SK-N-SH (cell line): ENCODE results near the gene CDX1. TPM values are rescaled to one million over a fixed set of nuclear protein-coding genes. Genes with fewer than 3 reads are reported as not detected.

Experiments
- CTCF ChIA-PET: fragments of 300-600, 350-600 bp; formaldehyde crosslinking; extraction: SDS; loops from one replicate; lab custom pipeline; 2021; lab: Yijun Ruan, JAX
- POLR2A ChIA-PET: fragments of 350-600 bp; sonication (Branson Sonifier 250); formaldehyde crosslinking; extraction: SDS; loops from one replicate; lab custom pipeline; 2020; ENCODE audit warnings: antibody characterized with exemption, inconsistent platforms; lab: Yijun Ruan, JAX
- DNase-seq: peaks from one replicate; pipeline ENCODE4 v3.0.0; 2012
- H2AFZ ChIP-seq: fragments of 200-600 bp; sonication (generic); 2 replicates; pipeline ENCODE4 v1.8.1; 2016; ENCODE audit warnings: antibody characterized with exemption, mild to moderate bottlenecking, low read depth
- H3F3A ChIP-seq: fragments of 200-600 bp; sonication (generic); replicated peaks from 2 replicates; pipeline ENCODE3; 2016; ENCODE audit warnings: antibody characterized with exemption, mild to moderate bottlenecking; ENCODE audit not compliant: insufficient read depth
- H3K27ac ChIP-seq, 2 experiments: fragments of 200-500 bp in 1 of 2; fragments of 200-600 bp in 1 of 2; sonication (Bioruptor generic) in 1 of 2; sonication (generic), shearing (Covaris generic) in 1 of 2; 2 replicates each; pipeline versions ENCODE4 v1.5.1 to v1.6.1; 2014 to 2016; ENCODE audit warnings: low read depth in 2 of 2, inconsistent platforms in 1 of 2, low read length in 1 of 2, mild to moderate bottlenecking in 1 of 2, mixed read lengths in 1 of 2
- H3K27me3 ChIP-seq: fragments of 200-600 bp; sonication (generic), shearing (Covaris generic); 2 replicates; pipeline ENCODE4 v1.6.1; 2016; ENCODE audit warnings: mixed run types; ENCODE audit not compliant: insufficient read depth
- H3K36me3 ChIP-seq, 2 experiments: fragments of 200-500 bp in 1 of 2; fragments of 200-600 bp in 1 of 2; sonication (Bioruptor generic) in 1 of 2; sonication (generic) in 1 of 2; replicated peaks in 1 of 2; 2 replicates each; pipeline versions ENCODE3 to v1.5.1; 2014 to 2016; ENCODE audit warnings: low read length in 1 of 2, mild to moderate bottlenecking in 1 of 2; ENCODE audit not compliant: insufficient read depth in 2 of 2, control insufficient read depth in 1 of 2
- H3K4me1 ChIP-seq, 2 experiments: fragments of 200-500 bp in 1 of 2; fragments of 200-600 bp in 1 of 2; sonication (Bioruptor generic) in 1 of 2; sonication (generic), shearing (Covaris generic) in 1 of 2; 2 replicates each; pipeline versions ENCODE4 v1.5.1 to v1.6.1; 2014 to 2016; ENCODE audit warnings: low read depth in 1 of 2, low read length in 1 of 2, mixed run types in 1 of 2; ENCODE audit not compliant: insufficient read depth in 2 of 2, control insufficient read depth in 1 of 2
- H3K4me2 ChIP-seq: fragments of 200-600 bp; sonication (generic), shearing (Covaris generic); 2 replicates; pipeline ENCODE4 v1.6.1; 2017; ENCODE audit warnings: mixed run types
- H3K4me3 ChIP-seq, 2 experiments: fragments of 200-500 bp in 1 of 2; fragments of 200-600 bp in 1 of 2; sonication (Bioruptor generic) in 1 of 2; sonication (generic), shearing (Covaris generic) in 1 of 2; 2 replicates each; pipeline versions ENCODE4 v1.5.1 to v1.8.1; 2014 to 2016; ENCODE audit warnings: low read depth in 2 of 2, inconsistent platforms in 1 of 2, low read length in 1 of 2, mild to moderate bottlenecking in 1 of 2, mixed read lengths in 1 of 2, moderate library complexity in 1 of 2
- H3K79me2 ChIP-seq: fragments of 200-600 bp; sonication (generic); 2 replicates; pipeline ENCODE4 v1.8.1; 2017; ENCODE audit warnings: mild to moderate bottlenecking; ENCODE audit not compliant: insufficient read depth
- H3K9ac ChIP-seq: fragments of 200-600 bp; sonication (generic); 2 replicates; pipeline ENCODE4 v1.6.1; 2017; ENCODE audit warnings: mixed run types
- H3K9me2 ChIP-seq: fragments of 200-600 bp; sonication (generic); 2 replicates; pipeline ENCODE4 v1.6.1; 2017; ENCODE audit warnings: mixed run types
- H3K9me3 ChIP-seq: fragments of 200-600 bp; sonication (generic); 2 replicates; pipeline ENCODE4 v1.6.1; 2017; ENCODE audit warnings: mixed run types, mild to moderate bottlenecking, moderate library complexity
- H4K20me1 ChIP-seq: fragments of 200-600 bp; sonication (generic); 2 replicates; pipeline ENCODE4 v1.6.1; 2017; ENCODE audit warnings: mild to moderate bottlenecking, mixed run types; ENCODE audit not compliant: insufficient read depth
- CTCF ChIP-seq: fragments of 200-600 bp; sonication (generic); IDR thresholded peaks from 2 replicates; pipeline ENCODE4 v1.6.1; 2017; ENCODE audit warnings: antibody characterized with exemption, mild to moderate bottlenecking, moderate library complexity
- ELF1 ChIP-seq: IDR thresholded peaks from 2 replicates; pipeline ENCODE4 v1.4.0; 2012
- FOSL2 ChIP-seq: IDR thresholded peaks from 2 replicates; pipeline ENCODE4 v1.4.0; 2012; ENCODE audit warnings: low read depth, mild to moderate bottlenecking, moderate library complexity, borderline replicate concordance
- FOXJ3 ChIP-seq: sonication (generic); formaldehyde crosslinking; IDR thresholded peaks from 2 replicates; pipeline ENCODE4 v1.5.1; 2020; ENCODE audit warnings: mild to moderate bottlenecking, missing genetic modification reagents
- FOXM1 ChIP-seq: IDR thresholded peaks from 2 replicates; pipeline ENCODE4 v1.4.0; 2012; ENCODE audit warnings: low read depth, mild to moderate bottlenecking
- GATA2 ChIP-seq: sonication (generic); formaldehyde crosslinking; IDR thresholded peaks from 2 replicates; pipeline ENCODE4 v1.5.0; 2020; ENCODE audit warnings: mild to moderate bottlenecking, missing genetic modification reagents
- MAX ChIP-seq: IDR thresholded peaks from 2 replicates; pipeline ENCODE4 v1.4.0; 2012; ENCODE audit warnings: low read depth
- MEF2A ChIP-seq: IDR thresholded peaks from 2 replicates; pipeline ENCODE4 v1.4.0; 2012; ENCODE audit warnings: low read depth, borderline replicate concordance
- MXI1 ChIP-seq: IDR thresholded peaks from 2 replicates; pipeline ENCODE4 v1.6.1; 2012; ENCODE audit warnings: mild to moderate bottlenecking, low read depth, low read length, improper control_type of control experiment
- NRF1 ChIP-seq: IDR thresholded peaks from 2 replicates; pipeline ENCODE4 v1.6.1; 2012; ENCODE audit warnings: low read depth, mild to moderate bottlenecking, low read length
- PBX3 ChIP-seq: IDR thresholded peaks from 2 replicates; pipeline ENCODE4; 2012
- RCOR1 ChIP-seq: fragments of 150-350 bp; IDR thresholded peaks from 2 replicates; pipeline ENCODE4 v1.6.1; 2017; ENCODE audit warnings: antibody characterized with exemption, low read length
- REST ChIP-seq: IDR thresholded peaks from 2 replicates; pipeline ENCODE4 v1.6.1; 2012; ENCODE audit warnings: mild to moderate bottlenecking, low read depth, low read length, moderate library complexity
- RFX5 ChIP-seq: IDR thresholded peaks from 2 replicates; pipeline ENCODE4 v1.6.1; 2012; ENCODE audit warnings: mild to moderate bottlenecking, improper control_type of control experiment, low read length
- RXRA ChIP-seq: IDR thresholded peaks from 2 replicates; pipeline ENCODE4 v1.4.0; 2012; ENCODE audit warnings: low read depth, mild to moderate bottlenecking, borderline replicate concordance
- TCF12 ChIP-seq: IDR thresholded peaks from 2 replicates; pipeline ENCODE4 v1.4.0; 2012
- TEAD4 ChIP-seq: IDR thresholded peaks from 2 replicates; pipeline ENCODE4 v1.4.0; 2012; ENCODE audit warnings: mild to moderate bottlenecking, borderline replicate concordance; ENCODE audit not compliant: insufficient read depth
- ZBTB33 ChIP-seq: IDR thresholded peaks from 2 replicates; pipeline ENCODE4 v1.4.0; 2012; ENCODE audit warnings: low read depth, borderline replicate concordance
- whole genome bisulfite sequencing: methylation state at CpG from one replicate; pipeline ENCODE4 v1.1.6; 2017; ENCODE audit warnings: low lambda C conversion rate; 5-methylcytosine and 5-hydroxymethylcytosine counted together
- polyA plus RNA-seq, 3 experiments: library from polyadenylated mRNA; depleted of rRNA; stranded (reverse); fragments of >200 nt; gene quantifications; 2 replicates each; pipeline ENCODE4 v1.2.3, GENCODE V29; 2012

Gene CDX1
- polyA plus RNA-seq, 1 of the 3 experiments (the other 2 are of a cell fraction), result 0.23 TPM

GRCh38 chr5:150184990-150185912, 18.7 kb downstream of the CDX1 start:
- no peak for DNase-seq
- Histone ChIP-seq H3F3A (no peaks in the 10 kb centered on the region), H3K27ac (no peak overlapping the region), H3K9me3 (no peaks in the 10 kb centered on the region), H2AFZ (no peak overlapping the region), H3K9me2 (no peaks in the 10 kb centered on the region), H3K36me3 (no peaks in the 10 kb centered on the region), H3K4me3 (no peak overlapping the region), H3K79me2 (no peaks in the 10 kb centered on the region), H4K20me1 (no peaks in the 10 kb centered on the region), H3K4me2 (no peak overlapping the region), H3K9ac (no peak overlapping the region), H3K4me1 (peaks cover 0 to 4% of the 10 kb centered on the region in 2 experiments; a peak in 1 of 4 replicates), H3K27me3 (peaks cover 18% of the 10 kb centered on the region)
- TF ChIP-seq NRF1 (no peak), RXRA (no peak), RCOR1 (no peak), TEAD4 (no peak), RFX5 (no peak), PBX3 (no peak), ELF1 (no peak), FOSL2 (no peak), FOXM1 (no peak), MAX (no peak), GATA2 (CRISPR knock-in tag) (no peak), TCF12 (no peak), REST (no peak), CTCF (no peak), FOXJ3 (CRISPR knock-in tag) (no peak), ZBTB33 (no peak), MEF2A (no peak), MXI1 (no peak)
- ChIA-PET POLR2A (no interaction called here), CTCF (interaction anchor here (1.2 to 2.1 kb wide), 2 partner anchors 9 to 23 kb away, joined by 4 to 5 read pairs; no protein-coding TSS in a partner anchor)
- 78% methylated on average over 12 of the region's 12 CpGs for WGBS
